Stimulated activated CD8-positive, alpha-beta memory T cell treated with anti-CD3 and anti-CD28 coated beads, Interleukin-15, amount 100 ng/mL, for 48 hours (primary cell): ENCODE results near the gene WWOX.

ENCODE experiments used
- DNase-seq, 2 donors: peaks; one replicate each; pipeline ENCODE4 v3.0.0-alpha.2; 2020; ENCODE audit warnings: low read depth in 2 of 2

The WWOX gene

GRCh38 chr16:78146807-78147206 is 47.4 kb downstream of the WWOX start:
- DNase-seq = no peak

GRCh38 chr16:78147911-78148401 is 48.5 kb downstream of the WWOX start:
- no peak for DNase-seq

- no peak for DNase-seq
Observed at GRCh38 chr16:78150233-78150632, 50.8 kb downstream of the WWOX start.

- DNase-seq = no peak
Observed at GRCh38 chr16:78154729-78155461, 55.4 kb downstream of the WWOX start.

- no peak for DNase-seq
Observed at GRCh38 chr16:78155791-78156345, 56.4 kb downstream of the WWOX start.

GRCh38 chr16:78161023-78161729 is 61.7 kb downstream of the WWOX start:
- DNase-seq = no peak

GRCh38 chr16:78163772-78164670 is 64.6 kb downstream of the WWOX start:
- DNase-seq = no peak

- no peak for DNase-seq
Observed at GRCh38 chr16:78170494-78170933, 71.1 kb downstream of the WWOX start.

GRCh38 chr16:78175287-78175686 is 75.8 kb downstream of the WWOX start:
- DNase-seq = no peak

GRCh38 chr16:78176435-78176834 is 77.0 kb downstream of the WWOX start:
- DNase-seq = no peak

- no peak for DNase-seq
Observed at GRCh38 chr16:78177218-78177617, 77.8 kb downstream of the WWOX start.

GRCh38 chr16:78177987-78178386 is 78.5 kb downstream of the WWOX start:
- DNase-seq = no peak

GRCh38 chr16:78179666-78180065 is 80.2 kb downstream of the WWOX start:
- no peak for DNase-seq

- no peak for DNase-seq
Observed at GRCh38 chr16:78180349-78180748, 80.9 kb downstream of the WWOX start.

- DNase-seq = no peak
Observed at GRCh38 chr16:78183437-78184237, 84.2 kb downstream of the WWOX start.

GRCh38 chr16:78184238-78185183 is 85.1 kb downstream of the WWOX start:
- DNase-seq = no peak

- no peak for DNase-seq
Observed at GRCh38 chr16:78189121-78189520, 89.7 kb downstream of the WWOX start.

GRCh38 chr16:78192734-78193488 is 93.5 kb downstream of the WWOX start:
- no peak for DNase-seq

GRCh38 chr16:78194948-78195347 is 95.5 kb downstream of the WWOX start:
- DNase-seq = no peak
